ENCODE measurements around the gene SRPK2. TPM values are rescaled to one million over a fixed set of nuclear protein-coding genes. Genes with fewer than 3 reads are reported as not detected.

The SRPK2 gene
- total and polyA plus RNA-seq, 4 donors = 7.8 to 19.7 (median 16.7) TPM

DNA sequence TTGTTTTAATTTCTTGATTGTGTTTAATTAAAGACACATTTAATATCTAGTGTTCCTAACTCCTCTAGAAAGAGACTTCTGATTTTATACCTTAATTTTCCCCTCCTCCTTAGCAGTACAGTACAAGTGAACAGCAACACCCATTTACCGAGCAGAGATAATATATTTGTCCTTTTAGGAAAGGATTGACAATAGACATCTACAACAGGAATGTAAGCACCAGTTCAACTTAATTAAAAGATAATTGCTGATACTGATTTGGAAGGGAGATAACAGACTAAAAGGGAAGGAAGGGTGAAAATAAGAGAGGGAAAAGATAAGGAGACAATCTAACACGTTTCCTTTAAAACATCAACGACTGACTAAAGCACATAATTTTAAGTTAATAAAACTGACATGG lies 119.3 kb downstream of the SRPK2 start (continued):
- TF ChIP-seq, protein P1, sequence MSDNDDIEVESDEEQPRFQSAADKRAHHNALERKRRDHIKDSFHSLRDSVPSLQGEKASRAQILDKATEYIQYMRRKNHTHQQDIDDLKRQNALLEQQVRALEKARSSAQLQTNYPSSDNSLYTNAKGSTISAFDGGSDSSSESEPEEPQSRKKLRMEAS (IDR thresholded peaks at IDR 0.05) = no peak
- no peak for TF ChIP-seq FOXA2 (IDR thresholded peaks at IDR 0.05)
- TF ChIP-seq HNF4G (IDR thresholded peaks at IDR 0.05) = no peak
- no peak for TF ChIP-seq SP1 (IDR thresholded peaks at IDR 0.05)

DNA sequence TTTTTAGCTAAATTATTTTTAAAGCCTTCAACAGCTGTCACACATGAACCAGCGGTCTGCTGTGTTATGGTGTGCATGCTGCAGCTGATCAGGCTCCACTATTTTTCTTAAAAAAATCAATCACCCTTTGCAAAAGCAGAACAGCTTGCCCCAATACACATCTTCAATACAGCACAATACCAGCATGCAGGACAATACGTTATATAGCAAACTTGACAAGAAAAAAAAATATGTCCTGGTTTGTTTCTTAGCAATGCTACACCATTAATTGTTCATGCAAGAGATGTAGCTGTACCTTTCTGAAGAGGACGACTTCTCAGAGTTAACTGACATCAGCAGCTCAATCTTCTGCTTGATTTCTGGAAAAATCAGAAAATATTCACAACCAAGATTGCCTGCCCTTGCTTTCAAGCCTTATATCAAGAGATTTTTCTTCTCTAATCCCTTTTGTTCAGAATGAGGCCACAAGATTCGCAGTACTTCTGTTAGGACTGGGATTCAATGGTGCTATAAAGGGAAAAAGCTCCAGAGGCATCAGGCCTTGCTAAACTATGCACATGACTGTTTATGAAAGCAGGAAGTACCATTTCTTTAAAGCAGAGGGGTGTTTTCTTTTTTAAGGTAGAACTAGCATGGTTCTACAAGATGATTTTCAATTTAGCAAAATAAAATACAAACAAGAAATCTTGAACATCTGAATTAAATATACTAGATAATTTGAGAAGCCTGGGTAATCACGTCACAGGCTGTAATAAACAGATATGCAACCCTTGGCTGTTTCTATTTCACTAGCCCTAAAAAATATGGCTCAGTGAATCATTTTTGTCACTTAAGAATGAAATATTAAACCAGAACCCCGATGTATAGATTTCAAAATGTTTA lies 120.0 kb downstream of the SRPK2 start:
- DNase-seq (ENCODE audit: low spot score) = no peak

DNA sequence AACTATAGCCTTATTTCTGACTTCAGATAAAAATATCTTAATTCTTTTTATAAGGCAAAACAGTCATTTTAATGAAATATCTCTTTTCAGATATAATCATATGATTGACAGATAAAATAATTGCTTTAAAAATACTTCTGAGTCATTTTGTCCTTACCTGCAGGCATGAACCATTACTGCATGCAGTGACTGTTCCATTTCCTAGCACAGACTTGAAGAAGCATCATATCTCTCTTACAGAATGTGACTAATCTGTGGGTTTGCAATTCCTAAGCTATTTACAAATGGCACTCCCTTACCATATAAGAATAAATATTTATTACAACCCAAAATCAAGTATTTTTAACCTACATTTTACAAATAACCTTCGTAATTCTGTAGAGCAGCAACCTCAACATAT lies 120.7 kb downstream of the SRPK2 start:
- no peak for DNase-seq (ENCODE audit: low spot score)
- 63% methylated on average over 1 of the region's 1 CpG for WGBS
- Histone ChIP-seq H3K27me3 (ENCODE audit: control insufficient read depth in 4 of 4, insufficient read depth in 4 of 4, low read length in 3 of 4) (no peaks in the 10 kb centered on the region), H3K4me1 (ENCODE audit: control insufficient read depth in 4 of 4, insufficient read depth in 4 of 4, low read length in 3 of 4) (peaks cover 6 to 28% (median 14%) of the 10 kb centered on the region in 4 donors), H3K4me3 (ENCODE audit: low read depth in 1 of 3, low read length in 3 of 3) (peak overlapping the region in 2 of 3 donors; percentile 48 to 54), H3K9me3 (ENCODE audit: control insufficient read depth in 4 of 4, low read length in 3 of 4) (no peaks in the 10 kb centered on the region), H3K36me3 (ENCODE audit: control insufficient read depth in 4 of 4, insufficient read depth in 3 of 4, low read depth in 1 of 4, low read length in 3 of 4) (no peaks in the 10 kb centered on the region), H3K27ac (ENCODE audit: low read depth in 1 of 2, low read length in 2 of 2) (peak overlapping the region in 1 of 2 donors; percentile 53), H3K9ac (ENCODE audit: low read depth in 1 of 2, low read length in 2 of 2) (peak overlapping the region; percentile 28 to 75)
- no peak for TF ChIP-seq HNF4G (IDR thresholded peaks at IDR 0.05)

More for the DNA sequence above, 120.0 kb downstream of the SRPK2 start:
- Histone ChIP-seq H3K27me3 (ENCODE audit: control insufficient read depth in 4 of 4, insufficient read depth in 4 of 4, low read length in 3 of 4) (no peaks in the 10 kb centered on the region), H3K9me3 (ENCODE audit: control insufficient read depth in 4 of 4, low read length in 3 of 4) (no peaks in the 10 kb centered on the region), H3K4me3 (ENCODE audit: low read depth in 1 of 3, low read length in 3 of 3) (peak overlapping the region; percentile 38 to 54 (median 48)), H3K36me3 (ENCODE audit: control insufficient read depth in 4 of 4, insufficient read depth in 3 of 4, low read depth in 1 of 4, low read length in 3 of 4) (no peaks in the 10 kb centered on the region), H3K27ac (ENCODE audit: low read depth in 1 of 2, low read length in 2 of 2) (peak overlapping the region; percentile 70), H3K4me1 (ENCODE audit: control insufficient read depth in 4 of 4, insufficient read depth in 4 of 4, low read length in 3 of 4) (peaks cover 6 to 28% (median 14%) of the 10 kb centered on the region in 4 donors), H3K9ac (ENCODE audit: low read depth in 1 of 2, low read length in 2 of 2) (peak overlapping the region; percentile 75 to 86)
- WGBS = 9% methylated on average over 6 of the region's 6 CpGs
- TF ChIP-seq JUND (IDR thresholded peaks at IDR 0.05) = peak in 1 of 2 donors; percentile 31
- TF ChIP-seq EGR1 (IDR thresholded peaks at IDR 0.05; ENCODE audit: low read depth in 2 of 2) = no peak
- TF ChIP-seq RAD21 (IDR thresholded peaks at IDR 0.05) = peak; percentile 17 to 42
- no peak for TF ChIP-seq HNF4G (IDR thresholded peaks at IDR 0.05)
- TF ChIP-seq, protein P1 (IDR thresholded peaks at IDR 0.05) = peak; percentile 66
- TF ChIP-seq SP1 (IDR thresholded peaks at IDR 0.05) = no peak
- TF ChIP-seq TAF1 (conservative IDR thresholded peaks at IDR 0.05) = peak; percentile 61
- no peak for TF ChIP-seq FOXA2 (IDR thresholded peaks at IDR 0.05)
- TF ChIP-seq, protein P2, sequence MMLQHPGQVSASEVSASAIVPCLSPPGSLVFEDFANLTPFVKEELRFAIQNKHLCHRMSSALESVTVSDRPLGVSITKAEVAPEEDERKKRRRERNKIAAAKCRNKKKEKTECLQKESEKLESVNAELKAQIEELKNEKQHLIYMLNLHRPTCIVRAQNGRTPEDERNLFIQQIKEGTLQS (IDR thresholded peaks at IDR 0.05) = no peak
- TF ChIP-seq RXRA (IDR thresholded peaks at IDR 0.05) = peak in 1 of 2 donors; percentile 6
- TF ChIP-seq, protein P3, sequence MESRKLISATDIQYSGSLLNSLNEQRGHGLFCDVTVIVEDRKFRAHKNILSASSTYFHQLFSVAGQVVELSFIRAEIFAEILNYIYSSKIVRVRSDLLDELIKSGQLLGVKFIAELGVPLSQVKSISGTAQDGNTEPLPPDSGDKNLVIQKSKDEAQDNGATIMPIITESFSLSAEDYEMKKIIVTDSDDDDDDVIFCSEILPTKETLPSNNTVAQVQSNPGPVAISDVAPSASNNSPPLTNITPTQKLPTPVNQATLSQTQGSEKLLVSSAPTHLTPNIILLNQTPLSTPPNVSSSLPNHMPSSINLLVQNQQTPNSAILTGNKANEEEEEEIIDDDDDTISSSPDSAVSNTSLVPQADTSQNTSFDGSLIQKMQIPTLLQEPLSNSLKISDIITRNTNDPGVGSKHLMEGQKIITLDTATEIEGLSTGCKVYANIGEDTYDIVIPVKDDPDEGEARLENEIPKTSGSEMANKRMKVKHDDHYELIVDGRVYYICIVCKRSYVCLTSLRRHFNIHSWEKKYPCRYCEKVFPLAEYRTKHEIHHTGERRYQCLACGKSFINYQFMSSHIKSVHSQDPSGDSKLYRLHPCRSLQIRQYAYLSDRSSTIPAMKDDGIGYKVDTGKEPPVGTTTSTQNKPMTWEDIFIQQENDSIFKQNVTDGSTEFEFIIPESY (IDR thresholded peaks at IDR 0.05) = peak; percentile 36
- TF ChIP-seq YY1 (IDR thresholded peaks at IDR 0.05) = peak; percentile 72
- TF ChIP-seq GABPA (IDR thresholded peaks at IDR 0.05 in 1 of 2, conservative IDR thresholded peaks at IDR 0.05 in 1 of 2) = no peak
- TF ChIP-seq HNF4A (conservative IDR thresholded peaks at IDR 0.05) = no peak
